DMS114 treated with DMSO at 0.1 percent for 48 hours (cell line): ENCODE measurements around the gene CTSA.
A peak's percentile ranks its signal among the peaks of the same experiment; 100 is the strongest.
"Not testable (repeated sequence)": the region's sequence is repeated elsewhere in the genome, so short reads cannot be mapped to it uniquely, and the experiment has no call there.

Source experiments
- DNase-seq: peaks from one replicate; lab custom pipeline; 2025; ENCODE audit not compliant: unreplicated experiment; lab: John Stamatoyannopoulos, UW

The CTSA gene

GRCh38 chr20:45866454-45866853 is 24.7 kb upstream of the CTSA start:
- no peak for DNase-seq

GRCh38 chr20:45867136-45867818 is 23.9 kb upstream of the CTSA start:
- no peak for DNase-seq

GRCh38 chr20:45867819-45868176 is 23.3 kb upstream of the CTSA start:
- DNase-seq: no peak

- no peak for DNase-seq
These were observed 18.5 kb upstream of the CTSA start for GRCh38 chr20:45872626-45873025.

- DNase-seq: no peak
These were observed 17.6 kb upstream of the CTSA start for GRCh38 chr20:45873409-45874103.

- not testable (repeated sequence) for DNase-seq
These were observed 17.0 kb upstream of the CTSA start for GRCh38 chr20:45874104-45874481.

- DNase-seq: no peak
These were observed 16.6 kb upstream of the CTSA start for GRCh38 chr20:45874576-45874975.

GRCh38 chr20:45878076-45878761 is 12.9 kb upstream of the CTSA start:
- no peak for DNase-seq

GRCh38 chr20:45880988-45881788 is 9.9 kb upstream of the CTSA start, which contains the start of gene ZSWIM1:
ZSWIM1 (plus strand) TSS chr20:45881227; CDS start chr20:45882593, 1,366 bp downstream.
- DNase-seq: peak; percentile 94

- DNase-seq: no peak
These were observed 8.6 kb upstream of the CTSA start for GRCh38 chr20:45882469-45883099.

GRCh38 chr20:45883100-45883469 is 8.1 kb upstream of the CTSA start:
- no peak for DNase-seq

- DNase-seq: no peak
These were observed 4.4 kb upstream of the CTSA start for GRCh38 chr20:45886590-45887345.

- no peak for DNase-seq
These were observed 3.8 kb upstream of the CTSA start, which contains the start of gene SPATA25 for GRCh38 chr20:45887346-45887715. SPATA25 (minus strand) TSS chr20:45887622; CDS start chr20:45887590, 32 bp downstream.

- no peak for DNase-seq
These were observed 2.5 kb upstream of the CTSA start for GRCh38 chr20:45888681-45889080.

GRCh38 chr20:45890077-45890984 is 804 bp upstream of the CTSA start:
- DNase-seq: peak; percentile 55

GRCh38 chr20:45892049-45892825 is 1.1 kb downstream of the CTSA start:
- DNase-seq: no peak

GRCh38 chr20:45892828-45893500 is 1.8 kb downstream of the CTSA start:
- DNase-seq: no peak

- no peak for DNase-seq
These were observed 2.7 kb downstream of the CTSA start for GRCh38 chr20:45893831-45894230.
